HG02981 (cell line): ENCODE results near the gene NUMA1.

ENCODE experiments used
- ATAC-seq: cut with Tn5 transposase; IDR thresholded peaks from one replicate; pipeline ENCODE4 v1.9.1; 2021; ENCODE audit warnings: mild to moderate bottlenecking, moderate library complexity; ENCODE audit not compliant: unreplicated experiment

NUMA1 gene

GRCh38 chr11:72024069-72024754 is 56.1 kb downstream of the NUMA1 start:
- ATAC-seq, result no peak

GRCh38 chr11:72023335-72023734 is 57.0 kb downstream of the NUMA1 start:
- no peak for ATAC-seq

- no peak for ATAC-seq
These were observed 62.2 kb downstream of the NUMA1 start for GRCh38 chr11:72018171-72018570.

GRCh38 chr11:72015511-72016061 is 64.8 kb downstream of the NUMA1 start:
- no peak for ATAC-seq

GRCh38 chr11:72014761-72015320 is 65.5 kb downstream of the NUMA1 start:
- no peak for ATAC-seq

- no peak for ATAC-seq
These were observed 66.3 kb downstream of the NUMA1 start for GRCh38 chr11:72013765-72014711.

- no peak for ATAC-seq
These were observed 67.2 kb downstream of the NUMA1 start for GRCh38 chr11:72012897-72013721.

- ATAC-seq, result no peak
These were observed 68.2 kb downstream of the NUMA1 start for GRCh38 chr11:72012091-72012630.

- no peak for ATAC-seq
These were observed 69.7 kb downstream of the NUMA1 start for GRCh38 chr11:72010529-72011233.

- no peak for ATAC-seq
These were observed 71.2 kb downstream of the NUMA1 start for GRCh38 chr11:72009156-72009555.

GRCh38 chr11:72008728-72009127 is 71.6 kb downstream of the NUMA1 start:
- no peak for ATAC-seq

GRCh38 chr11:72007587-72007986 is 72.8 kb downstream of the NUMA1 start:
- no peak for ATAC-seq

- no peak for ATAC-seq
These were observed 73.3 kb downstream of the NUMA1 start for GRCh38 chr11:72007089-72007476.

GRCh38 chr11:72006309-72007088 is 73.8 kb downstream of the NUMA1 start:
- ATAC-seq, result no peak

GRCh38 chr11:72005347-72006260 is 74.7 kb downstream of the NUMA1 start:
- no peak for ATAC-seq

- ATAC-seq, result no peak
These were observed 75.6 kb downstream of the NUMA1 start for GRCh38 chr11:72004515-72005346.

GRCh38 chr11:72003776-72004171 is 76.6 kb downstream of the NUMA1 start:
- no peak for ATAC-seq
